ENCODE data around the gene SPAG9.
A peak's percentile ranks its signal among the peaks of the same experiment; 100 is the strongest.
"Not testable (repeated sequence)": the region's sequence is repeated elsewhere in the genome, so short reads cannot be mapped to it uniquely, and the experiment has no call there.

SPAG9 gene

DNA sequence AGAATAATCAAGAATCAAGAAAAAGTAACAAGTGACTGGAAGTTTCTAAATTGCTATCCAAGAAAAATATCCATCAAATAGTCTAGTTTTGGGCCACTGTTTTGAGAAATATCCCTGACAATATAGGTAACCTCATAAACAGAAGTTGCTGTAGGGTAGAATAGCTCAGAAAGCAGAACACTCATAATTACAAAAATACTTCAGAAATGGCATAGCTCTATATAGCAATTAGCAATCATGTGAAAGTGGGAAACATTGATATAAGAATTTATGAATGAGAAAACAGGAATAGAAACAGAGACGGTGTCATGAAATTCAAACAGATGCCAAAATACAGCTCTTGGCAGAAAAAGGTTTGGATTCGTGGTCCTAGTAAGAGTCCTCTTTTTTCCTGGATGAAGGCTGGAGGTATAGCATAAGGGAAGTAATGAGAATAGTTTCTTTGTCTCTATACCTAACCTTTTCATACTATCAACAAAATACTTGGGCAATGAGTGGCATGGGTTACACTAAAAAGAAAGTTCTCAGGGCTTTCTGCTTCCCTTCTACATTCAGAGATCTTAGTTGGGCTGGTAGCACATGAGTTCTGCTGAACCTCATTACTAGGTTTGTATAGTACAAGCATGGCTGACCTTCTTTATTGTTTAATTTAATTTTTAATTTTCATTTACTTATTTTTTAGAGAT lies 33.5 kb downstream of the SPAG9 start:
- no peak for DNase-seq

DNA sequence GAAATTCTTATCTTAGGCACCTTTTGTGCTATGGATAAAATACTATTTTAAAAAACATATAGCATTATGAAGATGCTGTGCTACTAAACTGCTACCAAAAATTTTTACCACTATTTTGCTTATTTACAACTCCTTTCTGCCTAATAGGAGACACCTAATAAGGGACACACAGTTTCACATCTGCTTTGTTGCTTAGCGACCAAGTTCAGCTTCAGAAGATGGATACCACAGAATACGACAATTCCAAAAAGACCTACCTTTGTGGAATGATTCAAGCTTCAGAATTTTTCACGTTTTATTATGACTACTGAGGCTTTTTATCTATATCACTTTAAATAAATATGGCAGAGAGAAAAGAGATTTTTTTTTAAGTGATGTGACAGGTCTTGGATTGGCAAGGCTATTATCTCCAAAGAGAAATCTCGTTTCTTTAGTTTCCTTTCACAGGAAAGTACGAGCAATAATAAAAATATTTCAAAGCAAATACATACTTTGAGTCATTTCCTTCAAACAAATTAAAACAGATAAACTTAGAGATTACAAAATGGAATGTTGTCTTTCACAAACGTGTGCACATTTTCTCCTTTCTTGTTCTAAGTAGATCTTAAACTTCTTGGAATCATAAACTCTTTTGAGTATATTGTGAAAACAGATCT lies 35.4 kb downstream of the SPAG9 start:
- no peak for DNase-seq

DNA sequence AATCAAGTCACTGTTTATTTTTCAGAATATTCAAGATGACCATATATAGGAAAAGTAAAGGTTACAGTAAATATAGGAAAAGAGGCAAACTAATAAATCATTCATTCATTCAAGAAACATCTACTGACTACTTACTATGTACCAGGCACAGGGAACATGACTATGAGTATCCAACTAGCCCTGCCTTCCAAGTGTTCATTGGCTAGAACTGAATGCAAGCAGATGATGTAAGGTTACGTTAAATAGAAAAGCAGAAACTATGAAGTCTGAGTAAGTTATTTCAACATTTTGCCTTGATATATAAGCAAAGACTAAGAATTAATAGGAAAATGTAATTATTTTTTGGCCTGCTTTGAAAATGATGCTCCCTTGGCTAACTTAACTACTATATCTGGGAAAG lies 36.7 kb downstream of the SPAG9 start:
- no peak for DNase-seq

- DNase-seq, result not testable (repeated sequence)
Measured at GRCh38 chr17:51083364-51083763, 37.3 kb downstream of the SPAG9 start.

GRCh38 chr17:51079049-51079448 lies 41.6 kb downstream of the SPAG9 start:
- no peak for DNase-seq

DNA sequence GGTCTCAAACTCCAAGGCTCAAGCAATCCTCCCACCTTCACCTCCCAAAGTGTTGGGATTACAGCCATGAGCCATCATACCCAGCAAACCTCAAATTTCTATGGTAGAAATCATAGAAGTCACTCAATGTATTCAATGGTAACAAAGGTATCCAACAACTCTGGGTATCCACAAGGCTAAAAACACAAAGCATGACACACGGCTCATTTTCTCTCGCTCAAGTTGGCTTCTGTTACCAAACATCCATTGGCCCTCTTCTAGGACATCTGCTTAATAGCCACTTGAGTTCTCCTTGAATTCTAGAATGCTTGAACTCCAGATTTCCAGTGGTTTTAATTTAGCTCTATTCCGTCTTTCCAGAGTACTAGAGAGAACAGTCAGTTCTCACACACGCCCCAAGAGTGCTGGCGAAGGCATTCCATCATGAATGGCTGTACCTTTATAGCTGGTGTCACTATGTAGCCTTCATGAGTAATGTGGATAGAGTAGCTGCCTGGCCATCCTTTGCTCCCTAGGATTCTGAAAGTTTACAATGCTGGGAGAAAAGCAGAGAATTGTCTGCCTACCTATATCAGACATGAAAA lies 42.6 kb downstream of the SPAG9 start:
- DNase-seq, result no peak

GRCh38 chr17:51076821-51077220 lies 43.8 kb downstream of the SPAG9 start:
- no peak for DNase-seq

DNA sequence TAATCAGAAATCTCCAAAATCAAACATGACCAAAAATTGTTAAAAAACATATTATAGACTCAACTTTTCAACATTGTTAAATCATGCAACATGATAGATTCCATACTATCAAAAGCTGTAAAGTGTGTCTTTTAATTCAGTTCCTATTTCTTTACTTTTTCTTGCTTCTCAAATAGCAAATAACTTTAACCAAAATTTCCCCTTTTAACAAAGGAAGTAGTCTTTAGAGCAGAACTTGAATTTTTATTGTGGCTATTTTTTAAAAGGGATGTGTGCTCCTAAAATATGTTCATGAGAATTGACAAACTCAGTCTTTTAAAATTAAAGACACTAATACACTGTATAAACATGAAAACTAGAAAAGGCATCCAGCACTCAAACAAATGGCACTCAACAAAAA lies 49.1 kb downstream of the SPAG9 start:
- no peak for DNase-seq

GRCh38 chr17:51065466-51065865 lies 55.2 kb downstream of the SPAG9 start:
- no peak for DNase-seq

DNA sequence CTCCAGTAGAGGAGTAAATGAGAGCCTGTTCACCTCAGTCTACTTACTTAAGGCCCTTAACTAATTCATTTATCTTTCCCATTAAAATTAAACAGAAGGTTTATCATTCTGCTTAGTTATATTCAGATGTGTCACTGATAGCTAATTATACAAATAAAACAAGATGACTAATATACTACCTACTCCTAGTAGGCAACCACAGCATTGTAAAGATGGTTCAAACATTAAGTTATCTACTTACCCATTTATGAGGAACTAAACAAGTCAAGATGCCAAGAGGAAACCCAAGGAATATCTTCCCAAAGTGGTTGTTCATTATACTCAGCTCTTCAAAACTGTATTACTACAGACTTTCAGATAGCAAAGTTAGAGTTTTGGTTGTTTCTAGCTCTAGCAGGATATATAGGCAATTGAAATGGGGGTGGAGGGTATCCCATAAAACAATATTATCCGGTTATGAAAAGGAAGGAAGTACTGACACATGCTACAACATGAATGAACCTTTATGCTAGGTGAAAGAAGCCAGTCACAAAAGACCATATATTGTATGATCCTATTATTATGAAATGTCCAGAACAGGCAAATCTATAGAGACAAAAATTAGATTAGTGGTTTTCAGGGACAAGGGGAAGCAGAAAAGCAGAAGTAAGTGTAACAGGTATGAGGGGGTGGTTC lies 56.5 kb downstream of the SPAG9 start:
- no peak for DNase-seq

DNA sequence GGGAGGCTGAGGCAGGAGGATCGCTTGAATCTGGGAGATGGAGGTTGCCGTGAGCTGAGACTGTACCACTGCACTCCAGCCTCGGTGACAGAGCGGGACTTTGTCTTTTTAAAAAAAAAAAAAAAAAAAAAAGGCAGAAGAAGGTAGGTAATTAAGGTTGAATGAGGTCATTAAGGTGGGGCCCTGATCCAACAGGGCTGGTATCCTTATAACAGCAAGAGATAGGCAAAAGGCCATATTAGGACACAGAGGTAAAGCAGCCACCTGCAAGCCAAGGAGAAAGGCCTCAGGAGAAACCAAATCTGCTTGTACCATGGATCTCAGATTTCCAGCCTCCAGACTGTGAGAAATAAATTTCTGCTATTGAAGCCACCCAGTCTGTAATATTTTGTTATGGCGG lies 60.3 kb downstream of the SPAG9 start:
- no peak for DNase-seq

DNA sequence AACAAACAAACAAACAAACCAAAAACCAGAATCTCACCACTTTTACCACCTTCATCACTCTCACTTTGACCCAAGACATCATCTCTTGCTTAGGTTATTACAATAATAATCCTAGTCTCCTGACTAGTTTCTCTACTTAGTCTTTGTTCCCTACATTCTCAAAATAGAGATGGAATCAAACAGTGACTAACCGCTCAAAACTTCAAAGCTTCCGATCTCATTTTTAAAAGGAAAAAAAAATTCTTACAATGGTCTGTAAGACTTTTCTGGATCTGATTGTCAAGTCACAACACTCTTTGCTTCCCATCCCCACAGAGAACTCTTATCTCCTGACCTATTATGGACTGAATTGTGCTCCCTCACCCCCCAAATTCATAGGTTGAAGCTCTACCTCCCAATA lies 60.9 kb downstream of the SPAG9 start:
- DNase-seq, result no peak

DNA sequence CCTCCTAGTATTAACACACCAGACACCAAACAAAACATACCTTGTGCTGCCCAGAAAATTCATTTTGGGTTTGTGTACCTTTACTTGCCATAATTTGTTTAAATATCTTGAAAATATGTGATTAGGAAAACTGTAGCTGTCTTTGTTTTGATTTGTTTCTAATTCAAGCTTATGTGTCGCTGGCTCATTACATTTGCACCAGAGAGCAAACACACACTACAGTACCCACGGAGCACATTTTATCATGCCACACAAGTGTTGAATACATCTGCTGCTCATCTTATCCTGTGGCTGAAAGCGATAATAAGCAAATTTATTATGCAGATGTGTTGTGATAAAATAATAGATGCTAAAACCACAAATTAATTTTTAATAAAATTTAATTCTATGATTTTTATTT lies 63.1 kb downstream of the SPAG9 start:
- DNase-seq, result no peak

GRCh38 chr17:51056813-51057510 lies 63.7 kb downstream of the SPAG9 start:
- DNase-seq, result peak in 20 of 58 donors; percentile 2 to 54 (median 17)

- DNase-seq, result no peak
Measured at GRCh38 chr17:51054748-51055147, 65.9 kb downstream of the SPAG9 start.

GRCh38 chr17:51052235-51052634 lies 68.4 kb downstream of the SPAG9 start:
- DNase-seq, result no peak

- no peak for DNase-seq
Measured at GRCh38 chr17:51050291-51051033, 70.2 kb downstream of the SPAG9 start.

DNA sequence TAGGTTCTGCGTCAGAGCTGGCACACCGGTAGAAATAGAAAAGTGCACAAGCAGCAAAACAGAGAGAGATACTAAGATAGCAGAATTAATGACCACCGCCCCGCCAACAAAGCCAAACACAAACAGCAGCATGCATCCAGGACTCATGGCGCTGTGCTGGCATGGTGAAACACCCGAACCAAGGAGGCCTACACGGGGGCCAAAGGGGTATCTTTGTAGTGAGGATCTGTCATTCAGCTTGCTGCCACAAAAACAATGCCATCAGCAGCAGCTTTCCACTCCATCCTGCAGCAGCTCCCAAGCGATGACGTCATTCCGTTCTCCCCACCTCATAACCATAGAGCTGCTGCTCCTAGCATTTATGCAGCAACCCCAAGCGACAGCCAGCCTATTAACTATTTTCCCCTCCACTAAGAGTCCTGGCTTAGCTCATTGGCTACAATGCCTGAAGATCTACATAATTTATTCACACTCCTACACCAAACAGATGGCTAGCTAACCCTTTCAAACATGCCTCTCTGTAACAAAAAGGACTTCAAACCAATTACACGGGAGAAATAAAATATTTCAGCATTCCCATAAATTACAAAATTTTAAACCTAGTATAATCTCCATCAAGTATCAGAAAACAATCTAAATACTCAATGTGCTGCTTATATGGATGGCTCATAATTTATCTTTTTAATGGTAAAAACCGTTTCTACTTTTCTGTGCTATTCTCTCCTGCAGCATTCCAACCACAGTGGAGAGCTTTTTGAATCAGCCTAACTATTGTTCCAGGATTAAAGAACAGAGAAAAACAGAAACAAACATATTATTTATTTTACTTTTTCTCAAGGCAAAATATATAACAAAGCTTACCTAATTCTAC lies 73.9 kb downstream of the SPAG9 start:
- DNase-seq, result peak; percentile 15 to 96 (median 84)

- no peak for DNase-seq
Measured at GRCh38 chr17:51046046-51046445, 74.6 kb downstream of the SPAG9 start.

DNA sequence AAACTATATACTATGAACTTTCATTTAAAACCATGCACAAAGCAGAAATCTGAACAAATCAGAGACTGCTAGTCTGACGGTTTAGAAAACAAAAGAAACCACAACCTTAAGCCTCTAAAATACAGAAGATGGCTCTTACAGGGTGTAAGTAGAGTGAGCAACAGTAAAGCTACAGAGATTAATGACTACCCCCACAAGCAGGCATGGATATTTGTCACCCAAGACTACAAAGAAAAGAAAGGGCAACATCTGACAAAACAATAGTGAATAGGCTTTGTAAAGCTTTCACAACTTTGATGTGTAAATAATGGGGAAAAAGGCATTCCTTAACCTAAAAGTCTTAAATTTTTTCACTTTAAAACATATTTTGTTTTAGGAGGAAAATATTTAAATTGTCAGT lies 75.0 kb downstream of the SPAG9 start:
- no peak for DNase-seq

Data from anterior cingulate cortex (tissue), 58 donors.